Stimulated activated CD4-positive, alpha-beta T cell treated with anti-CD3 and anti-CD28 coated beads, TNF-alpha, amount 100 ng/mL, for 1 hour (primary cell): ENCODE data around the gene RELN.
"Not testable (repeated sequence)": the region's sequence is repeated elsewhere in the genome, so short reads cannot be mapped to it uniquely, and the experiment has no call there.

Experiments
- DNase-seq, 3 donors: peaks; one replicate each; pipeline ENCODE4 v3.0.0-alpha.2; 2020; ENCODE audit warnings: low read depth in 3 of 3, low spot score in 1 of 3

The RELN gene

GRCh38 chr7:103896826-103897225, 92.6 kb downstream of the RELN start:
- DNase-seq: not testable (repeated sequence)

- DNase-seq: no peak
Measured at GRCh38 chr7:103894656-103895596, 94.5 kb downstream of the RELN start.

GRCh38 chr7:103893350-103893749, 96.1 kb downstream of the RELN start:
- DNase-seq: no peak

- no peak for DNase-seq
Measured at GRCh38 chr7:103889451-103889850, 100.0 kb downstream of the RELN start.

- no peak for DNase-seq
Measured at GRCh38 chr7:103888603-103889153, 100.8 kb downstream of the RELN start.

- no peak for DNase-seq
Measured at GRCh38 chr7:103887853-103888602, 101.4 kb downstream of the RELN start.

GRCh38 chr7:103887050-103887449, 102.4 kb downstream of the RELN start:
- DNase-seq: no peak

GRCh38 chr7:103879928-103880600, 109.4 kb downstream of the RELN start:
- no peak for DNase-seq

- no peak for DNase-seq
Measured at GRCh38 chr7:103879411-103879810, 110.0 kb downstream of the RELN start.

GRCh38 chr7:103877565-103877964, 111.9 kb downstream of the RELN start:
- no peak for DNase-seq

GRCh38 chr7:103875718-103876117, 113.7 kb downstream of the RELN start:
- no peak for DNase-seq

- no peak for DNase-seq
Measured at GRCh38 chr7:103871473-103871872, 118.0 kb downstream of the RELN start.

- no peak for DNase-seq
Measured at GRCh38 chr7:103870664-103871063, 118.8 kb downstream of the RELN start.

GRCh38 chr7:103867874-103868273, 121.6 kb downstream of the RELN start:
- DNase-seq: no peak

GRCh38 chr7:103866919-103867318, 122.5 kb downstream of the RELN start:
- DNase-seq: no peak

GRCh38 chr7:103865442-103865841, 124.0 kb downstream of the RELN start:
- DNase-seq: no peak

- DNase-seq: no peak
Measured at GRCh38 chr7:103862302-103863035, 127.0 kb downstream of the RELN start.

GRCh38 chr7:103859709-103860108, 129.7 kb downstream of the RELN start:
- DNase-seq: no peak

GRCh38 chr7:103857435-103857834, 132.0 kb downstream of the RELN start:
- no peak for DNase-seq

GRCh38 chr7:103856929-103857328, 132.5 kb downstream of the RELN start:
- DNase-seq: no peak

- DNase-seq: no peak
Measured at GRCh38 chr7:103855671-103856070, 133.8 kb downstream of the RELN start.
